WTC11 (cell line): ENCODE measurements around the gene KCNT2. TPM values are rescaled to one million over a fixed set of nuclear protein-coding genes. Genes with fewer than 3 reads are reported as not detected.
"Not testable (repeated sequence)": the region's sequence is repeated elsewhere in the genome, so short reads cannot be mapped to it uniquely, and the experiment has no call there.

Experiments
- ATAC-seq: fragments of 200-7000 bp; cut with Tn5 transposase; 2 replicates; pipeline ENCODE4 v1.10.0; 2021; ENCODE audit warnings: mild to moderate bottlenecking, moderate library complexity
- CTCF ChIA-PET: fragments of 300-600 bp; sonication (Branson Sonifier 250); formaldehyde crosslinking; loops from one replicate; lab custom pipeline; 2021; ENCODE audit warnings: antibody characterized with exemption; lab: Charles Lee
- POLR2A ChIA-PET: fragments of 350-600 bp; sonication (Branson Sonifier 250); formaldehyde crosslinking; loops from one replicate; lab custom pipeline; 2021; ENCODE audit warnings: antibody characterized with exemption; lab: Charles Lee
- DNase-seq: peaks from one replicate; pipeline ENCODE4 v3.0.0; 2021; ENCODE audit warnings: low spot score
- H3K27ac Mint-ChIP-seq: 2 replicates; pipeline ENCODE4 v1.8.0; 2021; ENCODE audit warnings: mixed read lengths
- H3K27me3 Mint-ChIP-seq: 2 replicates; pipeline ENCODE4 v1.8.0; 2021; ENCODE audit warnings: low read depth, mild to moderate bottlenecking, moderate library complexity, mixed read lengths
- H3K36me3 Mint-ChIP-seq: 2 replicates; pipeline ENCODE4 v1.8.0; 2021; ENCODE audit warnings: mixed read lengths
- H3K4me1 Mint-ChIP-seq: 2 replicates; pipeline ENCODE4 v1.8.0; 2022; ENCODE audit warnings: mixed read lengths
- H3K4me3 Mint-ChIP-seq: 2 replicates; pipeline ENCODE4 v1.8.0; 2021; ENCODE audit warnings: mild to moderate bottlenecking, moderate library complexity, mixed read lengths
- H3K9me3 Mint-ChIP-seq: 2 replicates; pipeline ENCODE4 v1.8.0; 2021; ENCODE audit warnings: mixed read lengths
- CBFB ChIP-seq: sonication (generic); formaldehyde crosslinking; IDR thresholded peaks from 2 replicates; pipeline ENCODE4 v1.8.1; 2022; ENCODE audit warnings: mild to moderate bottlenecking, low read depth, missing genetic modification reagents
- CTCF ChIP-seq: fragments of 200-600 bp; IDR thresholded peaks from 2 replicates; pipeline ENCODE4 v1.8.0; 2022; ENCODE audit warnings: antibody characterized with exemption
- ESRRA ChIP-seq: sonication (generic); formaldehyde crosslinking; IDR thresholded peaks from 2 replicates; pipeline ENCODE4 v1.8.1; 2022; ENCODE audit warnings: mild to moderate bottlenecking, missing genetic modification reagents, borderline replicate concordance
- ETV6 ChIP-seq: sonication (generic); formaldehyde crosslinking; IDR thresholded peaks from 2 replicates; pipeline ENCODE4 v1.8.1; 2022; ENCODE audit warnings: mild to moderate bottlenecking, missing genetic modification reagents
- FOXJ3 ChIP-seq: sonication (generic); formaldehyde crosslinking; IDR thresholded peaks from 2 replicates; pipeline ENCODE4 v1.9.0; 2021; ENCODE audit warnings: missing genetic modification reagents, mild to moderate bottlenecking, borderline replicate concordance
- FOXK1 ChIP-seq: sonication (generic); formaldehyde crosslinking; IDR thresholded peaks from 2 replicates; pipeline ENCODE4 v1.8.0; 2022; ENCODE audit warnings: mild to moderate bottlenecking, moderate library complexity, missing genetic modification reagents
- FOXP1 ChIP-seq: sonication (generic); formaldehyde crosslinking; IDR thresholded peaks from 2 replicates; pipeline ENCODE4 v1.8.0; 2022; ENCODE audit warnings: missing genetic modification reagents, mild to moderate bottlenecking, moderate library complexity, borderline replicate concordance
- HMGA2 ChIP-seq: fragments of 250-450 bp; sonication (Bioruptor Pico); IDR thresholded peaks from 2 replicates; pipeline ENCODE4 v1.4.0; 2021; ENCODE audit warnings: mild to moderate bottlenecking, moderate library complexity
- MLX ChIP-seq: sonication (generic); formaldehyde crosslinking; IDR thresholded peaks from 2 replicates; pipeline ENCODE4 v1.8.1; 2023; ENCODE audit warnings: mild to moderate bottlenecking, missing genetic modification reagents, moderate library complexity
- NFATC4 ChIP-seq: fragments of 250-450 bp; sonication (Bioruptor Pico); IDR thresholded peaks from 2 replicates; pipeline ENCODE4 v1.9.0; 2021; ENCODE audit warnings: mild to moderate bottlenecking
- NR1H2 ChIP-seq: sonication (generic); formaldehyde crosslinking; IDR thresholded peaks from 2 replicates; pipeline ENCODE4 v1.9.0; 2021; ENCODE audit warnings: mild to moderate bottlenecking, moderate library complexity, missing genetic modification reagents
- NR3C1 ChIP-seq: sonication (generic); formaldehyde crosslinking; conservative IDR thresholded peaks from 2 replicates; pipeline ENCODE4 v1.8.1; 2023; ENCODE audit warnings: low read depth, mild to moderate bottlenecking, missing genetic modification reagents
- RELA ChIP-seq: sonication (generic); formaldehyde crosslinking; IDR thresholded peaks from 2 replicates; pipeline ENCODE4 v1.8.1; 2022; ENCODE audit warnings: missing genetic modification reagents, mild to moderate bottlenecking, borderline replicate concordance
- RORB ChIP-seq: fragments of 250-450 bp; sonication (Bioruptor Pico); IDR thresholded peaks from 2 replicates; pipeline ENCODE4 v1.9.0; 2021; ENCODE audit warnings: mild to moderate bottlenecking
- SP1 ChIP-seq: sonication (generic); formaldehyde crosslinking; conservative IDR thresholded peaks from 2 replicates; pipeline ENCODE4 v1.8.1; 2022; ENCODE audit warnings: missing genetic modification reagents
- ZNF232 ChIP-seq: sonication (generic); formaldehyde crosslinking; IDR thresholded peaks from 2 replicates; pipeline ENCODE4 v1.8.0; 2022; ENCODE audit warnings: mild to moderate bottlenecking, missing genetic modification reagents
- ZNF263 ChIP-seq: sonication (generic); formaldehyde crosslinking; IDR thresholded peaks from 2 replicates; pipeline ENCODE4 v1.8.1; 2022; ENCODE audit warnings: low read depth, mild to moderate bottlenecking, moderate library complexity, missing genetic modification reagents
- ZNF423 ChIP-seq: fragments of 250-450 bp; sonication (Bioruptor Pico); IDR thresholded peaks from 2 replicates; pipeline ENCODE4 v2.1.2; 2022; ENCODE audit warnings: mild to moderate bottlenecking, moderate library complexity
- total RNA-seq: library from RNA; stranded (reverse); gene quantifications from 3 replicates; pipeline ENCODE4 v1.2.3, GENCODE V29; 2021
- TF ChIP-seq, protein P1 (sequence below): sonication (generic); formaldehyde crosslinking; IDR thresholded peaks from 2 replicates; pipeline ENCODE4 v1.8.0; 2022; ENCODE audit warnings: mild to moderate bottlenecking, missing genetic modification reagents
- TF ChIP-seq, protein P2 (sequence below): sonication (generic); formaldehyde crosslinking; conservative IDR thresholded peaks from 2 replicates; pipeline ENCODE4 v1.8.1; 2023; ENCODE audit warnings: mild to moderate bottlenecking, low read depth, missing genetic modification reagents, moderate library complexity

The KCNT2 gene
- total RNA-seq, 1 experiment from 2014 or later = 11.6 TPM

GRCh38 chr1:196271212-196271947 is 336.9 kb downstream of the KCNT2 start:
- H3K27ac Mint-ChIP-seq = no peak overlapping the region
- H3K4me1 Mint-ChIP-seq = peaks cover 10% of the 10 kb centered on the region
- no peak for ATAC-seq
- POLR2A ChIA-PET = no interaction called here
- no peaks in the 10 kb centered on the region for H3K27me3 Mint-ChIP-seq
- CTCF ChIA-PET = no interaction called here
- no peak for DNase-seq
- H3K4me3 Mint-ChIP-seq = no peak overlapping the region
- no peak for TF ChIP-seq RORB (CRISPR knock-in tag)
- no peak for TF ChIP-seq SP1 (CRISPR knock-in tag)
- TF ChIP-seq FOXK1 (CRISPR knock-in tag) = no peak
- no peak for TF ChIP-seq CBFB
- TF ChIP-seq, protein P1, sequence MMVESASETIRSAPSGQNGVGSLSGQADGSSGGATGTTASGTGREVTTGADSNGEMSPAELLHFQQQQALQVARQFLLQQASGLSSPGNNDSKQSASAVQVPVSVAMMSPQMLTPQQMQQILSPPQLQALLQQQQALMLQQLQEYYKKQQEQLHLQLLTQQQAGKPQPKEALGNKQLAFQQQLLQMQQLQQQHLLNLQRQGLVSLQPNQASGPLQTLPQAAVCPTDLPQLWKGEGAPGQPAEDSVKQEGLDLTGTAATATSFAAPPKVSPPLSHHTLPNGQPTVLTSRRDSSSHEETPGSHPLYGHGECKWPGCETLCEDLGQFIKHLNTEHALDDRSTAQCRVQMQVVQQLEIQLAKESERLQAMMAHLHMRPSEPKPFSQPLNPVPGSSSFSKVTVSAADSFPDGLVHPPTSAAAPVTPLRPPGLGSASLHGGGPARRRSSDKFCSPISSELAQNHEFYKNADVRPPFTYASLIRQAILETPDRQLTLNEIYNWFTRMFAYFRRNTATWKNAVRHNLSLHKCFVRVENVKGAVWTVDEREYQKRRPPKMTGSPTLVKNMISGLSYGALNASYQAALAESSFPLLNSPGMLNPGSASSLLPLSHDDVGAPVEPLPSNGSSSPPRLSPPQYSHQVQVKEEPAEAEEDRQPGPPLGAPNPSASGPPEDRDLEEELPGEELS (CRISPR knock-in tag) = no peak
- no peak for TF ChIP-seq FOXJ3 (CRISPR knock-in tag)
- no peak for TF ChIP-seq ZNF263 (CRISPR knock-in tag)
- no peak for TF ChIP-seq NFATC4 (CRISPR knock-in tag)
- no peak for TF ChIP-seq NR1H2 (CRISPR knock-in tag)
- TF ChIP-seq ZNF232 (CRISPR knock-in tag) = no peak
- no peak for TF ChIP-seq MLX
- no peak for TF ChIP-seq ESRRA
- TF ChIP-seq, protein P2, sequence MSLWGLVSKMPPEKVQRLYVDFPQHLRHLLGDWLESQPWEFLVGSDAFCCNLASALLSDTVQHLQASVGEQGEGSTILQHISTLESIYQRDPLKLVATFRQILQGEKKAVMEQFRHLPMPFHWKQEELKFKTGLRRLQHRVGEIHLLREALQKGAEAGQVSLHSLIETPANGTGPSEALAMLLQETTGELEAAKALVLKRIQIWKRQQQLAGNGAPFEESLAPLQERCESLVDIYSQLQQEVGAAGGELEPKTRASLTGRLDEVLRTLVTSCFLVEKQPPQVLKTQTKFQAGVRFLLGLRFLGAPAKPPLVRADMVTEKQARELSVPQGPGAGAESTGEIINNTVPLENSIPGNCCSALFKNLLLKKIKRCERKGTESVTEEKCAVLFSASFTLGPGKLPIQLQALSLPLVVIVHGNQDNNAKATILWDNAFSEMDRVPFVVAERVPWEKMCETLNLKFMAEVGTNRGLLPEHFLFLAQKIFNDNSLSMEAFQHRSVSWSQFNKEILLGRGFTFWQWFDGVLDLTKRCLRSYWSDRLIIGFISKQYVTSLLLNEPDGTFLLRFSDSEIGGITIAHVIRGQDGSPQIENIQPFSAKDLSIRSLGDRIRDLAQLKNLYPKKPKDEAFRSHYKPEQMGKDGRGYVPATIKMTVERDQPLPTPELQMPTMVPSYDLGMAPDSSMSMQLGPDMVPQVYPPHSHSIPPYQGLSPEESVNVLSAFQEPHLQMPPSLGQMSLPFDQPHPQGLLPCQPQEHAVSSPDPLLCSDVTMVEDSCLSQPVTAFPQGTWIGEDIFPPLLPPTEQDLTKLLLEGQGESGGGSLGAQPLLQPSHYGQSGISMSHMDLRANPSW = no peak
- TF ChIP-seq HMGA2 = no peak
- no peaks in the 10 kb centered on the region for H3K9me3 Mint-ChIP-seq
- no peaks in the 10 kb centered on the region for H3K36me3 Mint-ChIP-seq

DNA sequence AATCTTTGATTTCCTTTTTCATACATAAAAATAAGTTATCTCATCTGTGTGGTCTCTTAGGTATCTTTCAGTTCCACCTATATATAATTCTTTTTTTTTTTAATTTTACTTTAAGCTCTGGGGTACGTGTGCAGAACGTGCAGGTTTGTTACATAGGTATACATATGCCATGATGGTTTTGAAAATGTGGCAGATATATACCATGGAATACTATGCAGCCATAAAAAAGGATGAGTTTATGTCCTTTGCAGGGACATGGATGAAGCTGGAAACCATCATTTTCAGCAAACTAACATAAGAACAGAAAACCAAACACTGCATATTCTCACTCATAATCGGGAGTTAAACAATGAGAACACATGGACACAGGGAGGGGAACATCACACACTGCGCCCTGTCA is 345.2 kb downstream of the KCNT2 start:
- POLR2A ChIA-PET, H3K9me3 Mint-ChIP-seq, H3K36me3 Mint-ChIP-seq, H3K27me3 Mint-ChIP-seq, CTCF ChIA-PET, DNase-seq, H3K4me3 Mint-ChIP-seq, H3K27ac Mint-ChIP-seq, ATAC-seq: not testable (repeated sequence)
- H3K4me1 Mint-ChIP-seq = peaks cover 21% of the 10 kb centered on the region

GRCh38 chr1:196260270-196260669 is 348.0 kb downstream of the KCNT2 start:
- H3K36me3 Mint-ChIP-seq = no peaks in the 10 kb centered on the region
- H3K27ac Mint-ChIP-seq = no peak overlapping the region

More at GRCh38 chr1:196260270-196260669, 348.0 kb downstream of the KCNT2 start:
- H3K4me3 Mint-ChIP-seq = no peak overlapping the region
- H3K4me1 Mint-ChIP-seq = peaks cover 10% of the 10 kb centered on the region
- no peak for TF ChIP-seq ESRRA
- no peak for TF ChIP-seq ZNF423 (CRISPR knock-in tag)
- no peak for TF ChIP-seq RELA (CRISPR knock-in tag)
- TF ChIP-seq NR1H2 (CRISPR knock-in tag) = no peak
- no peak for TF ChIP-seq NR3C1 (CRISPR knock-in tag)
- no peak for TF ChIP-seq ETV6 (CRISPR knock-in tag)
- TF ChIP-seq FOXP1 = no peak
- no peak for TF ChIP-seq CTCF
- TF ChIP-seq, all 79 proteins: peak for 0
- H3K9me3 Mint-ChIP-seq = peaks cover 8% of the 10 kb centered on the region; the same call in 1 of the 2 replicates
- CTCF ChIA-PET = no interaction called here
- H3K27me3 Mint-ChIP-seq = no peaks in the 10 kb centered on the region
- ATAC-seq (no peak), DNase-seq (no peak)
- POLR2A ChIA-PET = no interaction called here
